ENCODE data around the gene TLE5.
"Not testable (repeated sequence)": the region's sequence is repeated elsewhere in the genome, so short reads cannot be mapped to it uniquely, and the experiment has no call there.

The TLE5 gene

DNA sequence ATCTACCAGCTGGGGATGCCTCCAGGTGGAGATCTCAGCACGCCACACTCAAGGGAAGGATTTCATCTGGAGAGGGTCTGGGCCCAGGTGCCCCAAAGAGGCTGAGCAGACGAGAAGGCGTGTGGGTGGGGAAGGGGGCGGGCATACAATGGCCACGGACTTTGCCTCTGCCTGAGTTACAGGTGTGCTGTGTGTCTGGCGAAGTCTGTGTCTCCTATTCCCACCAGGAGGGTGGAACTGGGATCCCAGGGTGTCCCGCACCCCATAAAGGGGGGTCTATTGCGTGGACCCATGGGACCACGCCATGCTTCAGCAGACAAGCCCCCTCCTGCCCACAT is 36.8 kb downstream of the TLE5 start:
- no peak for DNase-seq (ENCODE audit: low spot score)

DNA sequence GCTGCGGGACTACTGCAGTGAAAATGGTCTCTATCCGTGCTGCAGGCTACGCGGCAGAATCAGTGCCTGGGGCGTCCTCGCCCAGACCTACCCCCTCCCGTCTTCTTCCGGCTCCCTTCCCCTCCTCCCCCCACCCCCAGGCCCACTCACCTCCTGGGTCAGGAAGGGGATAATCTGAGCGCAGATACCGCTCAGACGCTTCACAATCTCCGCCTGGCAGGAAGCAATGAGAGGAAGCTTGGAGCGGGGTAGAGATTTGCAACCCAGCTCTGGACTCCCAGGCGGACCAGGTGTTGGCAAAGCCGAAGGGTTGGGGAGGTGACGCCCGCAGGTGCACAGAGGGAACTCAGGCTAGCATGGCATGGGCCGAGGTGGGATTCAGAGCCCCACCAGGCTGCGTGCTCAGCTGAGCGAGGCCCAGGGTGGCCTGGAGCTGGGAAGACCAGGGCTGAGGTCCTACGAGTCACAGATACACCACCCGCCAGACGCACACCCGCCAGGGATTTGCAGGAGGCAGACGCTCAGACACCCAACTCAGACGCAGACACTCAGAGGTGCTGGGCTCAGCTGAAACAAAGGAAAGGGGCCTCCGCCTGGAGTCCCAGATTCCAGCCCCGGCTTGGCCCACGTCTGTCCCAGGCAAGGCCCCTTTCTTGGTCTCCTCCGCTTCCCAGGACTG is 37.3 kb downstream of the TLE5 start:
- no peak for DNase-seq (ENCODE audit: low spot score)

DNA sequence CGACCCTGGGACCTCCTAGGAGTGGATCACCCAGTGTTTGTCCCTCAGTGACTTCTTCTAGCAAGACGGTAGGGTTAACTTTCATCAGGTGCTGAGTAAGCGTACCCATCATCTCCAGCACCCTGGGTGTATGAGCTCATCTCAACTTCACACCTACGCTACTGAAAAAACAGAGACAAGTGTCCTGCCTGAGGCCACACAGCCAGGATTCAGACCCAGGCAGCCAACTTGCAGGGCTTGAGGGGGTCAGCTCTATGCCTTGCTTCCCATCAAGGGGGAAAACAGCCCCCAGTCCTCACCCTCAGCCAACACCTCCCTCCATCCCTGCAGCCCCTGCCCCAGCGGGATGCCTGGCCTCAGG is 37.8 kb downstream of the TLE5 start:
- DNase-seq (ENCODE audit: low spot score), result no peak

DNA sequence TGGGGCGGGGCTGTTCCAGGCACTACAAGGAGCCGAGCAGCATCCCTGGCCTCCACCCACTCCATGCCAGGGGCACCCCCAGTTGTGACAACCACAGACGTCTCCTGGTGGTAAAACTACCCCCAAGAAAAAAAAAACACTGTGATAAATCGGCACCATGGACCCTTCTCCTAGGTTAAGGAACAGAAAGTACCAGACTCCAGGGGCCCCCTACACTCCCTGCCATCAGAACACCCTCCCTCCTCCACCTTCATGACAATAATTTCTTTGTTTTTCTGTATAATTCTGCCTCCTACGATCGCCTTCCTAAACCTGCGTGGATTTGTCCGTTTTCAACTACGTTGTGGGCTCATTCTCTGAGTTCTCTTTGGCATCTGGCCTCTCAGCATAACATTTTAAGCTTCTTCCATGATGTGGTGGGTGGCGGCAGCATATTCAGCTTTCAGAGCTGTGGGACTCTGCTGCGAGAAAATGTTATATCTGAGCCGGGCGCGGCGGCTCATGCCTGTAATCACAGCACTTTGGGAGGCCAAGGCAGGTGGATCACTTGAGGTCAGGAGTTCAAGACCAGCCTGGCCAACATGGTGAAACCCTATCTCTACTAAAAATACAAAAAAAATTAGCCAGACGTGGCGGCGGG is 41.9 kb downstream of the TLE5 start:
- no peak for DNase-seq (ENCODE audit: low spot score)

DNA sequence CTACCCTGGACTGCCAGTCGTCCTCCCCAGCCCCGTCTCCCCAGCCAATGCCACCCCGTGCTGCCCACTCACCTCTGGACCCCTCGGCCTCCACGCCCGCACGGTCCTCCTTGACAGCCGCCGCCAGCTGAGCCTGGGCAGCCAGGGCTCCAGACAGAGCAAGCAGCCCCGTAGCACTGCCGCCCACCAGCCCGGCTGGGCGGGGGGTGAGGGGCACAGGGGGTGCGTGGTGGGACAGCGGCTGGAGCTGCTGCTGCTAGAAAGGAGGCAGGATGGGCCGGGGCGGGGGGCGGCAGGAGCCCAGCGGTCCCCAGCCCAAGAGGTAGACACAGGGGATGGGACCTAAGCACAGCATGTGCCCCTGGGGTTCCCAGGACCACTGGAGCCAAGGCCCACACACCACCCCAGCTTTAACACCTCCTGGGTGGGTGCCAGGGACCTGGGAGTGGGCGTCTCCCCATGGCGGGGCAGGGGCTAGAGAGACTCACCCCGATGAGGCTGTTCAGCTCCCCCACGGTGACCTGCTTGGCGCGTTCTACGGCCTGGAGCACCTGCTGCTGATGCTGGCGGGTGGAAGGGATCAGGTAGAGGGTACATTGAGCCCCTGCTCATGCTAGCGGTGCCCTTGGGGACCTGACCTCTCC is 43.0 kb downstream of the TLE5 start:
- DNase-seq (ENCODE audit: low spot score), result no peak

DNA sequence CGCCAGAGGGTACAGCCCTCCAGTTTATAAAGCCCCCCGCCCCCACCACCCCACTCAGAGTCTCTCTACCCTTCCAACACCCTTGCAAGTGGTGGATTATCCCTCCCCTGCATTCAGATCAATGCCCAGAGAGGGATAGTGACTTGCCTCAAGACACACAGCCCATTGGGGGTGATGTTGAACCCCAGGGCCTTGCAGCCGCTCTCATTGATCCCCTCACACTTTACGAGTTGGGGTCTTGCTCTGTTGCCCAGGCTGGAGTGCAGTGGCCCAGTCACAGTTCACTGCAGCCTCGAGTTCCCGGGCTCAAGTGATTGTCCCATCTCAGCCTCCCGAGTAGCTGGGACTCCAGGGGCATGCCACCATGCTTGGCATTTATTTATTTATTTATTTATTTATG is 44.4 kb downstream of the TLE5 start:
- DNase-seq (ENCODE audit: low spot score), result no peak

DNA sequence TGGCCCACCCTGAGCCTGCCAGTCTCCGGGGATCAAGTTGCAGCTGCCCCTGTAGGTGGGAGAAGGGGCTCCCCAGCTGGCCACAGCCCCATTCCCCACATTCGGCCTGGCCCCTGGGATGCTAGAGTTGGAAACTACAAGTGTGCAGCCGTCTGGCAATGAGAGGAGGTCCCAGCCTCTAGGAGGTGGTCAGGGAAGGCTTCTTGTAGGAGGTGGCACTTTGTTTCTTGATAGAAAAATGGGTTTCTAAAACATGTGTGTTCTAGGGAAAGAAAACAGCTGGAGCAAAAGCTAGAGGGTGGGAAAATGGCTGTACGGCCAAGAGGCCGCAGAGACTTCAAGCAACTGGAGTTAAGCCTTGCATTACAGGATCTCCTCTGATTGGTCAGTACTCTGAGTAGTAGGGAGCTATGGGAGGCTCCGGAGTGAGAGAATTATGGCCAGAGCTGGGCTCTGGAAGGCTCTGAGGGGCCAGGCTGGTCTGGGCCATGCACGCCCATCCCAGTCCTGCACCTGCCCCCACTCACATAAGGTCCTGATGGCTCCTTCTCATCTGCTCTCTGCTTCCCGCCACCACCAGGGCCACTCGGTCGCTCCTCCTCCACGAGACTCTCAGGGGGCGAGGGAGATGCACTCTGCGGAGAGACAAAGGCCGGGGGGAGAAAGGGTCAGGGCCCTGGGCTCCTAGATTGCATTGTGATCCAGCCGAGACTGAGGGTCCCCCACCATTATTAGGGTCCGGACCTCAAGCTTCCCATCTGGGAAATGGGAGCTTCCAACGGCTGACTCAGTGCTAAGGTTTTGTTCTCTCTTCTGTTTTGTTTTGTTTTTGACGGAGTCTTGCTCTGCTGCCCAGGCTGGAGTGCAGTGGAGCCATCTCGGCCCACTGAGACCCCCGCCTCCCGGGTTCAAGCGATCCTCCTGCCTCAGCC is 46.9 kb downstream of the TLE5 start:
- no peak for DNase-seq (ENCODE audit: low spot score)

DNA sequence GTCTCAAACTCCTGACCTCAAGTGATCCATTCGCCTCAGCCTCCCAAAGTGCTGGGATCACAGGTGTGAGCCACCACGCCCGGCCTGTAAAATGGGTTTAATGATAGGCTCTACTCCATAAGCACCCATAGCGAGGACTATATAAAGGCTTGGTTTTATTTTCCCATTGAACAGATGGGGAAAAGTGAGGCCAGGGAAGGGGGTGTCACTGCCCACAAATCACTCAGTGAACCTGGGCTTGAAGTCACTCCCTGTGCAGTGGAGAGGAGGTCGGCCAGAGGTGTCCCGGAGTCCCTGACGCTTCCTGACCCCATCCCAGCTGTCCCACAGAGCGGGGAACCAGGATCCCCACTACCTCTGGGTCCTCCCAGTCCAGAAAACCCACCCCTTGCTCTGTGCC is 48.2 kb downstream of the TLE5 start:
- DNase-seq (ENCODE audit: low spot score), result no peak

DNA sequence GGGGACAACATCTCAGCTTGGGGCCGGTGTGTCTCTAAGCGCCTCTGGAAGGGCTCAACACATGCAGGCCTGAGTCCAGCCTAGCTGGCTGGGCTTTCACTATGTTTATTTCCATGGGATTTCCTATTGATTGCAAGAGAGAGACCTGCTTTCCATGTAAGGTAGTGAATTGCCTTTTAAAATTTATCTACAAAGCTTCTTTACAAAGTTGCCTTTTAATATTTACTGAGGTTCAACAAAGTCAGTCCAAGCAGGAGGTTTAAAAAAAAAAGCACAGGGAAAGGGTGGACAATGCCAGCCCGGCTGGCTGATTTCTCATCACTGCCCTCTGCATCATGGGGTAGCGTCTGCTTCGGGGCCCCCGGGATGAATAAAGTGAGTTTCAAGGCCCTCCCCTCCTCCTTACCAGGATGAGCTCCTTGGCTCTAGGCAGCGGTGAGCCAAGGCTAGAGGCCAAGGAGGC is 49.0 kb downstream of the TLE5 start:
- DNase-seq (ENCODE audit: low spot score), result no peak

DNA sequence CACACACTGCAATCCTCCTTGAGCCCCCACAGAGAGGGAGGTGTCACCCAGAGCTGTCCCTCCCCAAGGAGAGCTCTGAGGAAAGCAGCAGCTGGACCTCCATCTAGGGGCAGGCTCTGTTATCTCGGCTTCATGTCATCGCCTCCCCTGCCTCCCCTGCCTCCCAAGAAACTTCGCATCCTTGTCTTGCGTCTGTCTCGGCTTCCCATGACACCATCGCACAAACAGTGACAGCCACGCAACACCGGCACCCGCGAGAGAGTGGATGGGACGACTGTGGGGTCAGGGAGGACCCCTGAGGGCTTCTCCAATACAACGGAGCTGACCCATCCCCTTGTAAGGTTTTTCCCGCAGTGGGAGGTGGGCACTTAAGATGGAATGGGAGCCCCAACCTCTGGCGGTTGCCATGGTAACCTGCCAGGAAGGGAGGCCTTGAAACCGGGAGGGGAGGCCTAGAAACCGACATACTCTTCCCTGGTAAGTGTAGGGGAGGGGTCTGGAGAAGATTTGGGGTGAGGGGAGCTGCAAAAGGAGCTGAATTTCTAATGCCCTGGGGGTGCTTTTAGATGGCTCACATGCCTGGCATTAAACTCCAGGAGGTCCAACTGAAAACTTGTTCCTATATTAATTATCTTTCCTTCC is 49.6 kb downstream of the TLE5 start:
- no peak for DNase-seq (ENCODE audit: low spot score)

DNA sequence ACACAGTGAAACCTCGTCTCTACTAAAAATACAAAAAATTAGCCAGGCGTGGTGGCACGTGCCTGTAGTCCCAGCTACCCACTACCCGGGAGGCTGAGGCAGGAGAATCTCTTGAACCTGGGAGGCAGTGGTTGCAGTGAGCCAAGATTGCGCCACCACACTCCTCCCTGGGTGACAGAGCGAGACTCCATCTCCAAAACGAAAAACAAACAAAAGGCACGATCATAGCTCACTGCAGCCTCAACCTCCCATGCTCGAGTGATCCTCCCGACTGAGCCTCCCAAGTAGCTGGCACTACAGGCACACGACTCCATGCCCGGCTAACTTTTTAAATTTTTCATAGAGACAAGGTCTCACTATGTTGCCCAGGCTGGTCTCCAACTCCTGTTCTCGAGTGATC is 50.2 kb downstream of the TLE5 start:
- not testable (repeated sequence) for DNase-seq (ENCODE audit: low spot score)

DNA sequence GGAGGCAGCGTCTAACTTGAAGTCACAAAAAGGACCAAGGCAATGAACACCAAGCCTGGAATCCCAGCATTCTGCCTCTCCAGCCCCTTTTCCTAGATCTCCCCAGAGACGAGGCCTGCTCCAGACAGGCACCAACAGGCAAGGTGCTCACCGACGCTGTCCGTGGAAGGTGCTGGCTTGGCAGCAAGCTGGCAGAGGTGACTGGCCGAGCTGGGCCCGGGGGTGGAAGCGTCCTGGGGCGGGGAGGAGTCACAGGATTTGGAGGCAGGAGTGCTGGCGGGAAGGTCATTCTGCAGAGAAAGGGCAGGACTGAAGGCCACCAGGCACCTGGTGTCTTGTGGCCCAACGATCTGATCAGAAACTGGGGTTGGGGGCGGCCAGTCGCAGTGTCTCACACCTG is 51.4 kb downstream of the TLE5 start:
- no peak for DNase-seq (ENCODE audit: low spot score)

DNA sequence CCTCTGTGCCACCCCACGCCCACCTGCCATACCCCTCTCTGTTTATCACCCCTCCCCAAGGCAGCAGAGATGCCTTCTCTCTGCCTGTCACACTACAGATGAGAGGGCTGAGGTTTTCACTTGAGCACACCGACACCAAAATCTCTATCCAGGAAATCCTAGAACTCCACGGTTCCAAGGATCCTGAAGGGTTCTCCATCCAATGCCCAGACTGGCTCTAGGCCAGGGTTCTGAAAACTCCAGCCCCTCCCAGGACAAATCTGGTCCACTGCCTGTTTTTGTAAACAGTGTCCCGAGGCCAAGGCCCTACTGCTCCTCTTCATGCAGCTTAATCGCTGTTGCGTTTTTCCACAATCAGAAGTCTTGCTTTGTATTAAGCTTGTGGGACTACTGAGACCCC is 53.3 kb downstream of the TLE5 start:
- no peak for DNase-seq (ENCODE audit: low spot score)

DNA sequence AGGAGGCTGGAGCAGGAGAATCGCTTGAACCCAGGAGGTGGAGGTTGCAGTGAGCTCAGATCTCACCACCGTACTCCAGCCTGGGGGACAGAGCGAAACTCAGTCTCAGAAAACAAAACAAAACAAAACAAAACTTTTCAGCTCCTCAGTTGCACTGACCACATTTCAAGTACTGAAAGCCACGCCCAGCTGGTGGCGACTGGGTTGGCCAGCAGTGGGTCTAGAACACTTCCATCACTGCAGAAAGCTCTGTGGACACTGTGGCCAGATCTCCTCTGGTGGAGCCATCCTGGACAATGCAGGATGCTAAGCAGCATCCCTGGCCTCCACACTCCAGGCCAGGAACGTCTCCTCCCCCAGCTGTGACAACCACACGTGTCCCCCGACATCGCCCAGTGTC is 54.3 kb downstream of the TLE5 start:
- no peak for DNase-seq (ENCODE audit: low spot score)

DNA sequence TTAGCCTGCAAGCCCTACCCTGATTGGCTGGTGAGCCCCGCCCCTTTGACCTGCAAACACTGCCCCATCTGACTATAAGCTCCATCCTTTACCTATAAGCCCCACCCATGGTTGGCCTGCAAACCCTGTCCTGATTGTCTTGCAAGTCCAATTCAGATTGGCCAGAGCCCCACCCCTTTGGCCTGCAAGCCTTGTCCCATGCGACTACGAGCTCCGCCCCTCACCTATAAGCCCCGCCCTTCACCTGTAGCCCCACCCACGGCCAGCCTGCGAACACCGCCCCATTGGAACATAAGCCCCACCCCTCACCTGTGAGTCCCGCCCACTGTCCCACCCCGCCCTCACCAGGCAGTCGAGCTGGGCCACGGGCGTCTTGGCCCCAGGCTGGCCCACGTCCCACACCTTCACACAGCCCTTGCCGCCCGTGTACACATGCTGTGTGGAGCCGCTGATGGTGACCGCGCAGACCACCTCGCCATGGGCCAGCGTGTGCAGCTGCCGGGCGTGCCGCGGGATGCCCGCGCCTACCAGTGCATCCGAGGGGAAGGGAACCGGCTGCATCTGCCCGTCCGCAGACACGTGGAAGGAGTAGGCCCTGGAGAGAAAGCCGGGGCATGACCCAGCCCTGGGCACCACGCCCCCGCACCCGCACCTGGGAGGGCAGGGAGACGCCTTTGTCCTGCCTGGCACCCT is 56.1 kb downstream of the TLE5 start:
- DNase-seq (ENCODE audit: low spot score), result no peak

DNA sequence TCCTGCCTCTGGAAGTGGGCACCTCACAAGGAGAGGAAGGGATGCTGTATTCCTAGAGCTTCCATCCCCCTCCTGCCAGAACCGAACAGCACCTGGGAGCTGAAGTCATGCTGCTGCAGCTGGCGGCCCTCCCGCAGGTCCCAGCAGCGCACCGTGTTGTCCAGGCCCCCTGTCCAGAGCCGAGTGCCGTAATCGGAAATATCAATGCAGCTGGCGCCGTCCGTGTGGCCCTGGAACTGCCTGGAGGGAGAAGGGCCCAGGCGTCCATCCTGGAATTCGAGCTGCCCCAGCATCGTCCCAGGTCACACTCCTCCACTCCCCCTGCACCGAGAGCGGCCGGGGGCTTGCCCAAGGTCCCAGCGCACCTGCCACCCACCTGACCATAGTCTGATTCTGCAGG is 57.0 kb downstream of the TLE5 start:
- no peak for DNase-seq (ENCODE audit: low spot score)

DNA sequence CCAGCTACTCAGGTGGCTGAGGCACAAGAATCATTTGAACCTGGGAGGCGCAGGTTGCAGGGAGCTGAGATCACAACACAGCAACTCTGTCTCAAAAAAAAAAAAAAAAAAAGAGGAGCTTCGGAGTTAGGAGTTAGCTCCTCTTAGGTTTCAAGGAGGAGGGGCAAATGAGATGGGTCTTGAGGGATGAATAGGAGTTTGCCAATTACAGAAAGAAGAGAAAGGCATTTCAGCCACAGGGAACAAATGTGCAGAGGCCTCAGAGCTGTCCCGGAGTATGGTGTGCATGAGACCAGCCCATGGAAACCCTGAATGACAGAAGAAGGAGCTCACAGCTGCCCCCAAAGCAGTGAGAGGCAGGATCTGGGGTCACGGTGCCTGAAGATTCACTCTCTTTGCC is 57.8 kb downstream of the TLE5 start:
- DNase-seq (ENCODE audit: low spot score), result no peak

DNA sequence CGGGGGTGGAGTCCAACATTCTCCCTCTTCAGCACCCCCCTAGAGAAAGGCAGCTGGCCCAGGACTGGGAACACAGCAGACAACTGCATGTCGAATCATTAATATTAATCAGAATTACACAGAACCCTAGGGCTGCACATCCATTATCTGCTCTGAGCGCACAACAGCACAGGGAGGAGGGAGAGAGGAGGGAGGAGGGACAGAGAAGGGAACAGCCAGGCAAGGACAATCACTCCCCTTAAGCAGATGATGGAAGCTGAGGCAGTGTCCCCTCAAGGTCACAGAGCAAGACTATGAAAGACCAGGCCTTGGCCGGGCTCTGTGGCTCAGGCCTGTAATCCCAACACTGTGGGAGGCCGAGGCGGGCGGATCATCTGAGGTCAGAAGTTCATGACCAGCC is 59.2 kb downstream of the TLE5 start:
- no peak for DNase-seq (ENCODE audit: low spot score)

Measured in AG08396 (cell line).